Loucy (cell line): ENCODE data around the gene NEK5.

Experiments
- H2AFZ ChIP-seq: fragments of 200-600 bp; sonication (generic); 2 replicates; pipeline ENCODE4 v1.6.0; 2016; ENCODE audit warnings: antibody characterized with exemption, mild to moderate bottlenecking, low read length, moderate library complexity
- H3F3A ChIP-seq: fragments of 200-600 bp; 2 replicates; pipeline ENCODE4 v1.6.0; 2016; ENCODE audit warnings: antibody characterized with exemption, low read depth, mild to moderate bottlenecking
- H3K27me3 ChIP-seq: fragments of 200-600 bp; sonication (generic); 2 replicates; pipeline ENCODE4 v1.6.1; 2014; ENCODE audit warnings: low read length, mild to moderate bottlenecking; ENCODE audit not compliant: insufficient read depth, poor library complexity, severe bottlenecking
- H3K36me3 ChIP-seq: fragments of 200-600 bp; sonication (generic); 2 replicates; pipeline ENCODE4 v1.6.1; 2016; ENCODE audit warnings: low read length; ENCODE audit not compliant: insufficient read depth
- H3K4me1 ChIP-seq: fragments of 200-600 bp; sonication (generic); 2 replicates; pipeline ENCODE4 v1.5.1; 2014; ENCODE audit warnings: low read length, mild to moderate bottlenecking; ENCODE audit not compliant: insufficient read depth, poor library complexity, severe bottlenecking
- H3K4me2 ChIP-seq: fragments of 200-600 bp; sonication (generic); 2 replicates; pipeline ENCODE4 v1.6.0; 2014; ENCODE audit warnings: antibody characterized with exemption, low read length, low read depth, mild to moderate bottlenecking; ENCODE audit not compliant: poor library complexity, severe bottlenecking
- H3K4me3 ChIP-seq: fragments of 200-600 bp; sonication (generic); 2 replicates; pipeline ENCODE4 v1.5.1; 2014; ENCODE audit warnings: low read length, mild to moderate bottlenecking, mixed read lengths; ENCODE audit not compliant: poor library complexity, severe bottlenecking
- H3K79me2 ChIP-seq: fragments of 200-600 bp; sonication (generic); 2 replicates; pipeline ENCODE4 v1.6.1; 2014; ENCODE audit warnings: low read length; ENCODE audit not compliant: insufficient read depth
- H3K9ac ChIP-seq: fragments of 200-600 bp; sonication (generic); 2 replicates; pipeline ENCODE4 v1.6.0; 2014; ENCODE audit warnings: mild to moderate bottlenecking, low read depth, low read length, moderate library complexity; ENCODE audit not compliant: poor library complexity, severe bottlenecking
- H3K9me2 ChIP-seq: fragments of 200-600 bp; sonication (generic); replicated peaks from 2 replicates; pipeline ENCODE4 v1.6.1; 2016; ENCODE audit warnings: low read depth, low read length, mixed read lengths
- H3K9me3 ChIP-seq: fragments of 200-600 bp; sonication (generic); 2 replicates; pipeline ENCODE4 v1.6.1; 2014; ENCODE audit warnings: mild to moderate bottlenecking, antibody characterized with exemption, low read length, low read depth; ENCODE audit not compliant: insufficient read depth
- H4K20me1 ChIP-seq: fragments of 200-600 bp; sonication (generic); 2 replicates; pipeline ENCODE4 v1.6.0; 2014; ENCODE audit warnings: antibody characterized with exemption, low read length, mild to moderate bottlenecking; ENCODE audit not compliant: insufficient read depth, poor library complexity, severe bottlenecking
- EZH2phosphoT487 ChIP-seq: fragments of 200-600 bp; IDR thresholded peaks from 2 replicates; pipeline ENCODE4 v1.6.1; 2018; ENCODE audit warnings: antibody characterized with exemption, mild to moderate bottlenecking, moderate library complexity, borderline replicate concordance
- TF ChIP-seq, protein P1 (sequence below): fragments of 200-600 bp; sonication (generic); conservative IDR thresholded peaks from 2 replicates; pipeline ENCODE4 v1.5.1; 2014; ENCODE audit warnings: mild to moderate bottlenecking, antibody characterized with exemption, low read length

Gene NEK5

DNA sequence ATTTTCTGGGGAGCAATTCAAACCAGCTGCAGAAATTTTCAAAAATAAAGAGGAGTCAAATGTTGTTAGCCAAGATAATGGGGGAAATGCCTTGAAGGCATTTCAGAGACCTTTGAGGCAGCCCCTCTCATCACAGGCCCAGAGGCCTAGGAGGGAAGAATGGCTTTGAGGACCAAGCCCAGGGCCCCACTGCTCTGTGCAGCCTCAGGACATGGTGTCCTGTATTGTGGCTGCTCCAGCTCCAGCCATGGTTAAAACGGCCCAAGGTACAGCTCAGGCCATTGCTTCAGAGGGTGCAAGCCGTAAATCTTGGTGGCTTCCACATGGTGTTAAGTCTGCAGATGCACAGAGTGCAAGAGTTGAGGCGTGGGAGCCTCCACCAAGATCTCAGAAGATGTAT is 32.1 kb downstream of the NEK5 start:
- no peak overlapping the region for H3K4me2 ChIP-seq
- no peaks in the 10 kb centered on the region for H3K27me3 ChIP-seq
- H3F3A ChIP-seq = no peaks in the 10 kb centered on the region
- H3K9me2 ChIP-seq = no peaks in the 10 kb centered on the region
- TF ChIP-seq EZH2phosphoT487 = no peak
- TF ChIP-seq, protein P1, sequence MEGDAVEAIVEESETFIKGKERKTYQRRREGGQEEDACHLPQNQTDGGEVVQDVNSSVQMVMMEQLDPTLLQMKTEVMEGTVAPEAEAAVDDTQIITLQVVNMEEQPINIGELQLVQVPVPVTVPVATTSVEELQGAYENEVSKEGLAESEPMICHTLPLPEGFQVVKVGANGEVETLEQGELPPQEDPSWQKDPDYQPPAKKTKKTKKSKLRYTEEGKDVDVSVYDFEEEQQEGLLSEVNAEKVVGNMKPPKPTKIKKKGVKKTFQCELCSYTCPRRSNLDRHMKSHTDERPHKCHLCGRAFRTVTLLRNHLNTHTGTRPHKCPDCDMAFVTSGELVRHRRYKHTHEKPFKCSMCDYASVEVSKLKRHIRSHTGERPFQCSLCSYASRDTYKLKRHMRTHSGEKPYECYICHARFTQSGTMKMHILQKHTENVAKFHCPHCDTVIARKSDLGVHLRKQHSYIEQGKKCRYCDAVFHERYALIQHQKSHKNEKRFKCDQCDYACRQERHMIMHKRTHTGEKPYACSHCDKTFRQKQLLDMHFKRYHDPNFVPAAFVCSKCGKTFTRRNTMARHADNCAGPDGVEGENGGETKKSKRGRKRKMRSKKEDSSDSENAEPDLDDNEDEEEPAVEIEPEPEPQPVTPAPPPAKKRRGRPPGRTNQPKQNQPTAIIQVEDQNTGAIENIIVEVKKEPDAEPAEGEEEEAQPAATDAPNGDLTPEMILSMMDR = no peak
- no peak overlapping the region for H3K9ac ChIP-seq
- no peaks in the 10 kb centered on the region for H4K20me1 ChIP-seq
- no peaks in the 10 kb centered on the region for H3K9me3 ChIP-seq
- H2AFZ ChIP-seq = no peak overlapping the region
- H3K79me2 ChIP-seq = no peaks in the 10 kb centered on the region
- H3K4me3 ChIP-seq = no peak overlapping the region
- no peaks in the 10 kb centered on the region for H3K36me3 ChIP-seq
- no peaks in the 10 kb centered on the region for H3K4me1 ChIP-seq

DNA sequence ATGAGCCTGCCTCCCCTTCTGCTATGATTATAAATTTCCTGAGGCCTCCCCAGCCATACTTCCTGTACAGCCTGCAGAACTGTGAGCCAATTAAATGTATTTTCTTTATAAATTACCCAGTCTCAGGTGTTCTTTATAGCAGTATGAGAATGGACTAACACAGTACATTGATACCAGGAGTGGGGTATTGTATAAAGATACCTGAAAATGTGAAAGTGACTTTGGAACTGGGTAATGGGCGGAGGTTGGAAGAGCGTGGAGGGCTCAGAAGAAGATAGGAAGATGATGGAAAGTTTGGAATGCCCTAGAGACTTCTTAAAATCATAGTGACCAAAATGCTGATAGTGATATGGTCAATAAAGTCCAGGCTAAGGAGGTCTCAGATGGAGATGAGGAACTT is 32.8 kb downstream of the NEK5 start:
- no peaks in the 10 kb centered on the region for H3K27me3 ChIP-seq
- no peaks in the 10 kb centered on the region for H3K9me3 ChIP-seq
- no peaks in the 10 kb centered on the region for H3K79me2 ChIP-seq
- no peaks in the 10 kb centered on the region for H4K20me1 ChIP-seq
- H3F3A ChIP-seq = no peaks in the 10 kb centered on the region
- H2AFZ ChIP-seq = no peak overlapping the region
- no peaks in the 10 kb centered on the region for H3K9me2 ChIP-seq
- no peak overlapping the region for H3K4me2 ChIP-seq
- no peaks in the 10 kb centered on the region for H3K36me3 ChIP-seq
- H3K9ac ChIP-seq = no peak overlapping the region
- TF ChIP-seq, protein P1 = no peak
- no peak for TF ChIP-seq EZH2phosphoT487
- H3K4me1 ChIP-seq = no peaks in the 10 kb centered on the region
- no peak overlapping the region for H3K4me3 ChIP-seq

DNA sequence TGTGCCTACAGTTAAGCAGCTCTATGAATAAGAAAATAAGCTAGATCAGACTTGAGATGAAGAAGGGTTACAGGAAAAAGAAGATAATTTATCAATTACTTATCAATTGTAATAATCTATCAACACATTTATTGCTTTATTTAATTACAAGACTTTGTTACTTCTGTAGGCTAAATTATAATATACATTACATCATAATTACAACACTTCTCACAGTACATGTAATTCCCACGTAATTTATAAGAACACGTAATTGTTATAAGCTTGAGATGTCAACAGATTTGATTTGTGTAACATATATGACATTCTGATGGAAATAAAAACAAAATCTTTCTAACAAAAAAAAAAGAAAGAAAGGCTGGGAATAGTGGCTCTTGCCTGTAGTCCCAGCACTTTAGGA is 36.8 kb downstream of the NEK5 start:
- Histone ChIP-seq H3F3A (no peaks in the 10 kb centered on the region), H3K4me2 (no peak overlapping the region), H3K27me3 (no peaks in the 10 kb centered on the region), H4K20me1 (no peaks in the 10 kb centered on the region), H3K36me3 (no peaks in the 10 kb centered on the region), H3K79me2 (no peaks in the 10 kb centered on the region), H3K9ac (no peak overlapping the region), H3K9me2 (no peaks in the 10 kb centered on the region), H3K4me1 (no peaks in the 10 kb centered on the region), H2AFZ (no peak overlapping the region), H3K9me3 (no peaks in the 10 kb centered on the region), H3K4me3 (no peak overlapping the region)
- TF ChIP-seq, protein P1 = no peak
- TF ChIP-seq EZH2phosphoT487 = no peak
